ENCODE data around the gene TEX14.

DNA sequence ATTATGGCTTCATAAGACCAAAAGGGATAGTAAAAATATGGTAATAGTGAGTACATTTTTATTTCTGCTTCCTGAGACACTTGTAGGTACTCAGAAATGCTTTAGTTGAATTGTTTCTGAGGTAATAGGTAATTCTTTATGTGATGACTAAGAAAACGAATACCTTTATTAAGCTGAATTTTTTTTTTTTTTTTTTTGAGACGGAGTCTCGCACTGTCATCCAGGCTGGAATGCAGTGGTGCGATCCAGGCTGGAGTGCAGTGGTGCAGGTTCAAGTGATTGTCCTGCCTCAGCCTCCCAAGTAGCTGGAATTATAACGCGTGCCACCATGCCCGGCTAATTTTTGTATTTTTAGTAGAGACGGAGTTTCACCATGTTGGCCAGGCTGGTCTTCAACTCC, 2.5 kb upstream of the TEX14 start:
- TF ChIP-seq CTCF (IDR thresholded peaks at IDR 0.05) (no peak), POLR2A (IDR thresholded peaks at IDR 0.05) (no peak)
